HUES6 (cell line): ENCODE data around the gene ZNF432.

Experiments
- H3K27ac ChIP-seq: 2 replicates; pipeline ENCODE4 v1.7.0; 2013; ENCODE audit warnings: low read depth, mild to moderate bottlenecking, low read length, inconsistent platforms
- H3K27me3 ChIP-seq: 2 replicates; pipeline ENCODE4 v1.6.1; 2013; ENCODE audit warnings: low read length; ENCODE audit not compliant: control insufficient read depth, insufficient read depth
- H3K36me3 ChIP-seq: 2 replicates; pipeline ENCODE4 v1.6.1; 2013; ENCODE audit warnings: low read length; ENCODE audit not compliant: control insufficient read depth, insufficient read depth
- H3K4me1 ChIP-seq: 2 replicates; pipeline ENCODE4 v1.6.1; 2013; ENCODE audit warnings: low read length; ENCODE audit not compliant: control insufficient read depth, insufficient read depth
- H3K4me3 ChIP-seq: 2 replicates; pipeline ENCODE4 v1.5.1; 2013; ENCODE audit warnings: low read depth, low read length
- H3K9ac ChIP-seq: one replicate; pipeline ENCODE4 v1.6.1; 2013; ENCODE audit warnings: mild to moderate bottlenecking, low read length
- H3K9me3 ChIP-seq: 2 replicates; pipeline ENCODE4 v1.6.1; 2013; ENCODE audit warnings: low read depth, low read length; ENCODE audit not compliant: control insufficient read depth, insufficient read depth

ZNF432 gene

GRCh38 chr19:52007806-52008557, 40.7 kb downstream of the ZNF432 start, which contains the start of gene ZNF615:
Gene ZNF615 (minus strand): TSS chr19:52008211. CDS start chr19:52003711, 4,500 bp downstream.
- Histone ChIP-seq H3K27ac (peak within 1 kb of the TSS; percentile 95), H3K27me3 (no peaks in the 10 kb centered on the region), H3K9me3 (peaks cover 10% of the 10 kb centered on the region; the same call in 1 of the 2 replicates), H3K36me3 (peaks cover 22% of the 10 kb centered on the region), H3K9ac (peak within 1 kb of the TSS; percentile 84), H3K4me1 (0 out of 2 replicates have a peak, but pooled peaks cover 2% of the 10 kb centered on the region), H3K4me3 (peak within 1 kb of the TSS; percentile 97)

GRCh38 chr19:52007451-52007805, 41.2 kb downstream of the ZNF432 start:
- H3K27me3 ChIP-seq: no peaks in the 10 kb centered on the region
- H3K9me3 ChIP-seq: peaks cover 10% of the 10 kb centered on the region; the same call in 1 of the 2 replicates
- H3K9ac ChIP-seq: peak overlapping the region; percentile 84
- H3K27ac ChIP-seq: no peak overlapping the region
- H3K4me3 ChIP-seq: peak overlapping the region; percentile 97
- 0 out of 2 replicates have a peak, but pooled peaks cover 2% of the 10 kb centered on the region for H3K4me1 ChIP-seq
- peaks cover 17% of the 10 kb centered on the region for H3K36me3 ChIP-seq

- Histone ChIP-seq H3K27ac (no peak overlapping the region), H3K4me3 (no peak overlapping the region), H3K9ac (no peak overlapping the region), H3K4me1 (no peaks in the 10 kb centered on the region), H3K36me3 (peaks cover 70% of the 10 kb centered on the region), H3K9me3 (peaks cover 88% of the 10 kb centered on the region), H3K27me3 (no peaks in the 10 kb centered on the region)
These were observed 54.5 kb downstream of the ZNF432 start for GRCh38 chr19:51994048-51994644.

- no peaks in the 10 kb centered on the region for H3K27me3 ChIP-seq
- peaks cover 93% of the 10 kb centered on the region for H3K9me3 ChIP-seq
- H3K4me1 ChIP-seq: no peaks in the 10 kb centered on the region
- H3K4me3 ChIP-seq: no peak overlapping the region
- H3K36me3 ChIP-seq: peaks cover 63% of the 10 kb centered on the region
- no peak overlapping the region for H3K27ac ChIP-seq
- no peak overlapping the region for H3K9ac ChIP-seq
These were observed 55.2 kb downstream of the ZNF432 start for GRCh38 chr19:51993422-51993821.

- peaks cover 55% of the 10 kb centered on the region for H3K9me3 ChIP-seq
- no peak within 1 kb of the TSS for H3K27ac ChIP-seq
- peak within 1 kb of the TSS; percentile 97 for H3K4me3 ChIP-seq
- H3K4me1 ChIP-seq: no peaks in the 10 kb centered on the region
- H3K9ac ChIP-seq: peak within 1 kb of the TSS; percentile 86
- H3K27me3 ChIP-seq: no peaks in the 10 kb centered on the region
- no peaks in the 10 kb centered on the region for H3K36me3 ChIP-seq
These were observed 62.0 kb downstream of the ZNF432 start, which contains the start of gene ZNF350 for GRCh38 chr19:51986309-51987291. Gene ZNF350 (minus strand): TSS chr19:51986840. CDS start chr19:51974360, 12,480 bp downstream.

GRCh38 chr19:51983361-51983760, 65.3 kb downstream of the ZNF432 start:
- no peak overlapping the region for H3K9ac ChIP-seq
- no peak overlapping the region for H3K27ac ChIP-seq
- no peaks in the 10 kb centered on the region for H3K4me1 ChIP-seq
- H3K36me3 ChIP-seq: peaks cover 13% of the 10 kb centered on the region
- H3K27me3 ChIP-seq: no peaks in the 10 kb centered on the region
- peaks cover 55% of the 10 kb centered on the region for H3K9me3 ChIP-seq
- no peak overlapping the region for H3K4me3 ChIP-seq
